ENCODE results near the gene APC2.

GRCh38 chr19:1407528-1408299 lies 42.2 kb upstream of the APC2 start, which contains the start of gene DAZAP1:
- TF ChIP-seq, protein P1, sequence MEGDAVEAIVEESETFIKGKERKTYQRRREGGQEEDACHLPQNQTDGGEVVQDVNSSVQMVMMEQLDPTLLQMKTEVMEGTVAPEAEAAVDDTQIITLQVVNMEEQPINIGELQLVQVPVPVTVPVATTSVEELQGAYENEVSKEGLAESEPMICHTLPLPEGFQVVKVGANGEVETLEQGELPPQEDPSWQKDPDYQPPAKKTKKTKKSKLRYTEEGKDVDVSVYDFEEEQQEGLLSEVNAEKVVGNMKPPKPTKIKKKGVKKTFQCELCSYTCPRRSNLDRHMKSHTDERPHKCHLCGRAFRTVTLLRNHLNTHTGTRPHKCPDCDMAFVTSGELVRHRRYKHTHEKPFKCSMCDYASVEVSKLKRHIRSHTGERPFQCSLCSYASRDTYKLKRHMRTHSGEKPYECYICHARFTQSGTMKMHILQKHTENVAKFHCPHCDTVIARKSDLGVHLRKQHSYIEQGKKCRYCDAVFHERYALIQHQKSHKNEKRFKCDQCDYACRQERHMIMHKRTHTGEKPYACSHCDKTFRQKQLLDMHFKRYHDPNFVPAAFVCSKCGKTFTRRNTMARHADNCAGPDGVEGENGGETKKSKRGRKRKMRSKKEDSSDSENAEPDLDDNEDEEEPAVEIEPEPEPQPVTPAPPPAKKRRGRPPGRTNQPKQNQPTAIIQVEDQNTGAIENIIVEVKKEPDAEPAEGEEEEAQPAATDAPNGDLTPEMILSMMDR (IDR thresholded peaks at IDR 0.05): no peak
- peak in 2 of 4 donors; percentile 6 to 47 for TF ChIP-seq POLR2A (IDR thresholded peaks at IDR 0.05)
